Spleen (tissue), 11 donors: Measurements from ENCODE around the gene PCNX1. TPM values are rescaled to one million over a fixed set of nuclear protein-coding genes. Genes with fewer than 3 reads are reported as not detected.

Source experiments
- DNase-seq: peaks from one replicate; pipeline ENCODE4 v3.0.0-alpha.2; 2020
- H3K27ac ChIP-seq, 8 donors: fragments of 200-600 bp; sonication (generic) in 7 of 8; 1 replicate in 4 of 8; 2 replicates in 4 of 8; pipeline versions ENCODE4 v1.5.0 to v1.8.0; 2016 to 2021; ENCODE audit warnings: inconsistent platforms in 4 of 8, mild to moderate bottlenecking in 4 of 8, moderate library complexity in 1 of 8
- H3K27me3 ChIP-seq, 7 donors: fragments of 200-600 bp; sonication (generic) in 6 of 7; replicated peaks in 1 of 7; 1 replicate in 4 of 7; 2 replicates in 3 of 7; pipeline versions ENCODE4 v1.5.0 to v1.8.0; 2016 to 2021; ENCODE audit warnings: inconsistent platforms in 3 of 7, mild to moderate bottlenecking in 1 of 7
- H3K36me3 ChIP-seq, 6 donors: fragments of 200-600 bp; sonication (generic) in 5 of 6; 1 replicate in 4 of 6; 2 replicates in 2 of 6; pipeline versions ENCODE4 v1.5.0 to v1.8.0; 2016 to 2021; ENCODE audit warnings: inconsistent platforms in 2 of 6
- H3K4me1 ChIP-seq, 6 donors: fragments of 200-600 bp; sonication (generic) in 5 of 6; 1 replicate in 3 of 6; 2 replicates in 3 of 6; pipeline versions ENCODE4 v1.5.0 to v1.8.0; 2016 to 2021; ENCODE audit warnings: inconsistent platforms in 3 of 6
- H3K4me3 ChIP-seq, 8 donors: fragments of 200-600 bp; sonication (generic) in 7 of 8; 1 replicate in 4 of 8; 2 replicates in 4 of 8; pipeline versions ENCODE4 v1.5.0 to v1.8.0; 2016 to 2021; ENCODE audit warnings: inconsistent platforms in 4 of 8, mild to moderate bottlenecking in 4 of 8, moderate library complexity in 2 of 8
- H3K9me3 ChIP-seq, 8 donors: fragments of 200-600 bp; sonication (generic) in 7 of 8; 1 replicate in 4 of 8; 2 replicates in 4 of 8; pipeline versions ENCODE4 v1.5.0 to v1.8.0; 2016 to 2021; ENCODE audit warnings: inconsistent platforms in 4 of 8
- CTCF ChIP-seq, 11 experiments: fragments of 200-600 bp in 7 of 11; fragments of 450-650 bp in 4 of 11; sonication (generic) in 4 of 11; IDR thresholded peaks in 8 of 11; conservative IDR thresholded peaks in 3 of 11; 1 replicate in 7 of 11; 2 replicates in 4 of 11; pipeline versions ENCODE4 v1.4.0 to v1.8.0; 2016 to 2021; ENCODE audit warnings: antibody characterized with exemption in 11 of 11, inconsistent platforms in 4 of 11, mild to moderate bottlenecking in 1 of 11
- POLR2A ChIP-seq, 3 donors: fragments of 450-650 bp; IDR thresholded peaks; one replicate each; pipeline ENCODE4 v1.5.1; 2017; ENCODE audit warnings: antibody characterized with exemption in 3 of 3, mild to moderate bottlenecking in 1 of 3
- POLR2AphosphoS5 ChIP-seq, 3 donors: sonication (generic); formaldehyde crosslinking; IDR thresholded peaks; one replicate each; pipeline ENCODE4 v1.5.1; 2017; ENCODE audit warnings: antibody characterized with exemption in 3 of 3
- WGBS, 5 donors: extraction: QIAGEN DNeasy Blood & Tissue Kit in 3 of 5; methylation state at CpG; one replicate each; pipeline versions ENCODE4 v1.1.5 to v1.1.7; 2013 to 2018; 5-methylcytosine and 5-hydroxymethylcytosine counted together
- intact Hi-C: fragments of 100-400 bp; cut with DNase I; formaldehyde crosslinking; loops from one replicate; pipeline ENCODE4 v1.15.0; 2023; ENCODE audit warnings: low total_unique reads
- polyA plus RNA-seq, 3 donors: library from polyadenylated mRNA; stranded (reverse); fragments of 200-250 nt; gene quantifications; one replicate each; pipeline ENCODE4 v1.2.1, GENCODE V29; 2013
- total RNA-seq, 7 donors: library from RNA; depleted of rRNA in 3 of 7; stranded (reverse); fragments of >200 nt in 3 of 7; fragmentation: NEBNext Ultra II Directional in 4 of 7; extraction: Animal tissue kit (Norgen Biotek cat#: 25700) in 4 of 7; gene quantifications; one replicate each; pipeline versions ENCODE4 v1.1.0 to v1.2.1, GENCODE V29; 2016 to 2021
- donor health status: healthy with polysubstance abuse.
- donor health status: DM: no; HTN: no; CAD: no; lungs with moderate emphysema.
- donor health status: DM: no; HTN: no; CAD: no.
- donor health status: Bipolar disorder and iron deficiency.
- donor health status: healthy.
- donor health status: DM: no; HTN: no; CAD: no.
- donor health status: DM: yes; HTN: yes; CAD: no.

Gene PCNX1
- total and polyA plus RNA-seq, 10 donors = 4.0 to 149 (median 100) TPM

- 73 to 83% (median 75%) methylated on average over 5 of the region's 5 CpGs for WGBS, 5 donors
- Histone ChIP-seq H3K9me3 (no peaks in the 10 kb centered on the region), H3K4me3 (no peak overlapping the region), H3K27me3 (peaks cover 0 to 5% (median 0%) of the 10 kb centered on the region in 7 donors), H3K4me1 (peaks cover 6 to 64% (median 40%) of the 10 kb centered on the region in 6 donors), H3K36me3 (no peaks in the 10 kb centered on the region), H3K27ac (peak overlapping the region in 1 of 8 donors; percentile 13)
- intact Hi-C loops = no loop called here
- DNase-seq = no peak
- TF ChIP-seq CTCF (IDR thresholded peaks at IDR 0.05 in 8 of 11, conservative IDR thresholded peaks at IDR 0.05 in 3 of 11) = no peak
- no peak for TF ChIP-seq POLR2A (IDR thresholded peaks at IDR 0.05)
- no peak for TF ChIP-seq POLR2AphosphoS5 (IDR thresholded peaks at IDR 0.05)
Measured at GRCh38 chr14:70890826-70891659, 16.2 kb upstream of the PCNX1 start.

GRCh38 chr14:70891737-70892136 is 15.5 kb upstream of the PCNX1 start:
- intact Hi-C loops = no loop called here
- DNase-seq = no peak
- Histone ChIP-seq H3K27me3 (peaks cover 0 to 5% (median 0%) of the 10 kb centered on the region in 7 donors), H3K4me3 (no peak overlapping the region), H3K4me1 (peaks cover 3 to 57% (median 34%) of the 10 kb centered on the region in 6 donors), H3K27ac (no peak overlapping the region), H3K9me3 (no peaks in the 10 kb centered on the region), H3K36me3 (no peaks in the 10 kb centered on the region)
- 92 to 100% (median 97%) methylated on average over 2 of the region's 2 CpGs for WGBS, 5 donors
- no peak for TF ChIP-seq CTCF (IDR thresholded peaks at IDR 0.05 in 8 of 11, conservative IDR thresholded peaks at IDR 0.05 in 3 of 11)
- TF ChIP-seq POLR2AphosphoS5 (IDR thresholded peaks at IDR 0.05) = no peak
- no peak for TF ChIP-seq POLR2A (IDR thresholded peaks at IDR 0.05)

- TF ChIP-seq CTCF (IDR thresholded peaks at IDR 0.05 in 8 of 11, conservative IDR thresholded peaks at IDR 0.05 in 3 of 11) (no peak), POLR2A (IDR thresholded peaks at IDR 0.05) (no peak), POLR2AphosphoS5 (IDR thresholded peaks at IDR 0.05) (no peak)
- H3K9me3 ChIP-seq = no peaks in the 10 kb centered on the region
- intact Hi-C loops = no loop called here
Measured at GRCh38 chr14:70893062-70893845, 14.0 kb upstream of the PCNX1 start.

More at GRCh38 chr14:70893062-70893845, 14.0 kb upstream of the PCNX1 start:
- peak overlapping the region in 2 of 8 donors; percentile 33 to 45 for H3K27ac ChIP-seq
- H3K4me1 ChIP-seq = peaks cover 0 to 42% (median 18%) of the 10 kb centered on the region in 6 donors
- no peak overlapping the region for H3K4me3 ChIP-seq
- H3K36me3 ChIP-seq = no peaks in the 10 kb centered on the region
- 71 to 80% (median 75%) methylated on average over 13 of the region's 13 CpGs for WGBS, 5 donors
- no peak for DNase-seq
- H3K27me3 ChIP-seq = peaks cover 0 to 5% (median 0%) of the 10 kb centered on the region in 7 donors
